COLO668 (cell line): ENCODE results near the gene CYP2J2.
"Not testable (repeated sequence)": the region's sequence is repeated elsewhere in the genome, so short reads cannot be mapped to it uniquely, and the experiment has no call there.

Experiments
- DNase-seq: peaks from one replicate; lab custom pipeline; 2025; ENCODE audit not compliant: unreplicated experiment; lab: John Stamatoyannopoulos, UW

CYP2J2 gene

DNA sequence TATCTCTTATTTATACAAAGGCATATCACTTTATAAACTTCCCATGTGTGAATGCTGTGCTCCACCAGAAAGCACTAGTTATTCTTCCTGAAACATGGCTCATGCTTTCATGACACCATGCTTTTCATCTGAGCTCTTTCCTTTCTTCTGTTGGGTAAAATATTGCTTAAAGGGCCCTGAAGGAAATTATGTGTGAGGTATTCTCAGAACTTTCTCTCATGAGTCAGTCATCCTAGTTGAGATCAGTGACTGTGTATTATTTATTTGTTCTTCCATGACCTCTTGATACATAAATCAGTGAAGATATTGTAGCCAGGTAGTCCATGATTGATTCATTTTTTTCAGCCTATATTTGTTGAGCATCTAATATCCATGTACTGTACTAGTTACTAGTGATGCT, 54.8 kb downstream of the CYP2J2 start:
- DNase-seq = no peak

DNA sequence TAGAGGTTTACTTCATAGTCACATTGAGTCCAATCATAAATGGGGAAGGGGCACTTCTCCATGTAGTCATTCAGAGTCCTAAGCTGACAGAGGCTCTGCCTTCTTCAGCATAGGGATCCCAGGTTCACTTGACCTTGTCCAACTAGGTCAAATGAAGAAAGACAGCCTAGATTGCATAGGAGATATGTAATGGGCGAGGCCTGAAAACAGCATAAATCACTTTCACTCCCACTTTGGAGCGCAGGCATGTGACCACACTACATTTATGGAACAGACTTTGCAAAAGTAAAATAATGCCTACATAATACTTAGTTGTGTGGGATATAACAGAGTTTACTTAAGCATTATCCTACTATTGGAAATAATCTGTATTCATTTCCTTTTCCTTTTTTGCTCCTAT, 60.1 kb downstream of the CYP2J2 start:
- DNase-seq = no peak

DNA sequence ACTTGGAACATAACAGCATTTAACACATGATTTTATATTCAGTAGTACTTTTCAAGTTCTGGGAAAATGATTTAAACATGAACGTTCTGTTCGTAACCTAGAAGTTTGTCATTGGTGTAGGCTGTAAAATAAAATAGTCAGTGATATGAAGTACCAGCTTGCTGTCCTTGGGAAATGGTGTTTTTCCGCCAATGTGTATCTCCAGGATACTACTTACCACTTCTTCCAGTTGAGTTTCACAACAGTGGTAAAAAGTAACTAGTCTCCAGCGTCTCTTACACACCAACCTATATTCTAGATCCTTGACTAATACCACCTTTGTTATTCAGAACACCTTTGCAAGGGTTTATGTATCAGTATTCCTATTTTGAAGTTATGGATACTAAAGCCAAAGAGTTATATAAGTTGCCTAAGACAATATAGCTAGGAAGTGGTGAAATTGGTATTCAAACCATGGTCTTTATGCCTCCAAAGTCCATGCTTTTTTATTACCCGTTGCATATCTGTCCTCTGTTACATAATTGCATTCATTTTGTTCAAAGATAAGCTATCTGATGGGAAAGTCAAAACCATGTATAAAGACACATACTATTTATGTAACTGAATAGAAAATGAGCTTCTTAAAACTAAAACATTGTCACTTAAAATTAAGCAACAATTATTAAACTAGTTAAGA, 68.8 kb downstream of the CYP2J2 start:
- no peak for DNase-seq

DNA sequence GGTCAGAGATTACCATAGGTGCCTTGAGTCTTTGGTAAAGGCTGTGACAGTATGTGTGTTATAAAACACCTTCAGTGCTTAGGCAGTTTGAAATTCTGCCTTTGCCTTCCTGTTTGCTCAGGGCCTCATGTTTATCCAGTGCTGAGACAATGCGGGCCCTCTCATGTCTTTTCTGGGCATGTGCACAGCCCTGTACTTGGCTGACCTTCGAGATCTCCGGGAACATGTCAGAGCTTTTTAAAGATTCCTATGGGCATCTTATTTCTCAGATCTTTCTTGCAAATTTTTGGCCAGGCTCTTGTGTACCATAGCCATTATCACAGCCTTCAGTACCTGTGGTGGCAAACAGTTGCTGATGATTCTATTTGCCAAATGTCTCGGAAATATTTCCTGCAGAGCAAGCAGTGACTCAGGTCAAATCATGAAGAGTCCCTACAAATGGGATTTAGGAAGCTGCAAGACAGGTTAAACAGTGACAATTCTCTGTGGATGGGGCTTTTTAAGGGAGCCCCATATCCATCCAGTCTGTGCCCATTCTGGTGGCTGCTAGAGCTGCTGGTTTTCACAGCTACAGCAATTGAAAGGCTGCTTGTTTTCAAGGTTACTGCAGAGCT, 69.7 kb downstream of the CYP2J2 start:
- DNase-seq = peak; percentile 50

DNA sequence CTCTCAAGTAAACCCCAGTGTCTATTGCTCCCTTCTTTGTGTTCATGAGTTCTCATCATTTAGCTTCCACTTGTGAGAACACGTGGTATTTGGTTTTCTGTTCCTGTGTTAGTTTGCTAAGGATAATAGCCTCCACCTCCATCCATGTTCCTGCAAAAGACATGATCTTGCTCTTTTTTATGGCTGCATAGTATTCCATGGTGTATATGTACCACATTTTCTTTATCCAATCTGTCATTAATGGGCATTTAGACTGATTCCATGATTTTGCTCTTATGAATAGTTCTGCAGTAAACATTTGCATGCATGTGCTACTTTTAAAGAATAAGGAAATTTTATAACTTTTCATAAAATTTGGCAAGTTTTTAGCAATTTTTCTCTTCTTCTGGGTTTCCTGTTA, 71.3 kb downstream of the CYP2J2 start:
- not testable (repeated sequence) for DNase-seq

DNA sequence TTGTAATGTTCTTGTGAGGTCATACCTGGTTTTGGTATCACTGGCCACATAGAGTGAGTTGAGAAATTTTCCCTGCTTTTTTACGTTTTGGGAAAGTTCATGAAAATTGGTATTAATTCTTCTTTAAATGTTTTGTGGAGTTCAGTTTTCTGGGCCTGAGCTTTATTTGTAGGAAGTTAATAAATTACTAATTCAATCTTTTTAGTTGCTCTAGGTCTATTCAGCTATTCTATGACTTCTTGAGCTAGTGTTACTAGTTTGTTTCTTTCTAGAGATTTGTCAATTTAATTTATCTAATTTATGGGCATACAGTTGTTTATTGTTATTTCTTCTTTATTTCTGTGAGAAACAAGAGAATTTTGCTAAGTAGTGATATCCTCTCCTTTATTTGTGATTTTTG, 74.5 kb downstream of the CYP2J2 start:
- no peak for DNase-seq

DNA sequence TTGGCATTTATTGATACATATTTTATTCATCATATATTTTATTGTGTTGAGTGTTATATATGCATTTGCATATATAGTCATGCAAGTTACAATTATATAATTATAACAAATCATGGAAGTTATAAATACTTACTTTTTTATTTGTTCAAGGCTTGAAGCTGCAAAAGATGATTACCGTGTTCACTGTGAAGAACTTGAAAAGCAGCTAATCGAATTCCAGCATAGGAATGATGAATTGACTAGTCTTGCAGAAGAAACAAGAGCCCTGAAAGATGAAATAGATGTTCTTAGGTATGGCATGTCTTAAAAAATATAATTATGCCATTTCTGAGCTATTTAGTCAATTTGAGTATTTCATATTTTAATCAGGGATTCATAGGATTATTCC, 79.7 kb downstream of the CYP2J2 start:
- DNase-seq = no peak

DNA sequence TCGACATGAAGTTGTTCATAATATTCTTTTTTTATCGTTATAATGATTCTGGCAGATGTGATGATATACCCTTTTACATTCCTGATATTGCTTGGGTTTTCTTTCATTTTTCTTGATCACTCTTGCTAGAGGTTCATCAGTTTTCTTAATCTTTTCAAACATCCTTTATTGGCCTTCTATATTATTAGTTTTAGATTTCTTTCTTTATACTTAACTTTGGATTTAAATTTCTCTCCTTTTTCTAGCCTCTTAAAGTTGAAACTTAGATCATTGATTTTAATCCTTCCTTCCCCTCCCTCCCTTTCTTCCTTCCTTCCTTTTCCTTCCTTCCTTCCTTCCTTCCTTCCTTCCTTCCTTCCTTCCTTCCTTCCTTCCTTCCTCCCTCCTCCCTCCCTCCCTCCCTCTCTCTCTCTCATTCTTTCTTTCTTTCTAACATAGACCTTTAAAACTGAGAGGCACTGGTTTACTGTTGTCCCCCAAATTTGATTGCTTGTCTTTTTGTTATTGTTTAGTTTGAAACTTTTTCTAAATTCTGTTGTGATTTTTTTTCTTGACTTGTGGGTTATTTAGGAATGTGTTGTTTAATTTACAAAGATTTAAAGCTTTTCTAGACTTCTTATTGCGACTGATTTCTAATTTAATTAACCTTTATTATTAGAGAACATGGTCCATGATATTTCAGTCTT, 80.2 kb downstream of the CYP2J2 start:
- no peak for DNase-seq

DNA sequence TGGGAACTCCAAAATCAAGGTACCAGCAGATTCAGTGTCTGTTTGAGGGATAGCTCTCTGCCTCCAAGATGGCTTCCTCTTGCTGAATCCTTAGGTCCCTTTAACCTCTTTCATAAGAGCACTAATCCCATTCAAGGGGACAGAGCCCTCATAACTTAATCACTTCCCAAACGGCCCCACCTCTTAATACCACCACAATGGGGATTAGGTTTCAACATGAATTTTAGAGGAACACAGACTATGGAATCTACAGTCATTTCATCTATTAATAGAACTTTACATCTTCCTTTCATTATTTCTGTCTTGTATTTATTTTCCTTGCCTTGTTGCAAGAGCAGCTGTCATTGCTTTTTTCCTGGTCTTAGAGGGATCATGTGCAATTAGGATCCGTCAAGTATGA, 81.5 kb downstream of the CYP2J2 start:
- no peak for DNase-seq
